Activated B cell treated with CpG ODN at 0.5 μM for 24 hours (primary cell): Measurements from ENCODE around the gene THAP9. TPM values are rescaled to one million over a fixed set of nuclear protein-coding genes. Genes with fewer than 3 reads are reported as not detected.

Source experiments
- ATAC-seq: fragments of 200-7000 bp; cut with Tn5 transposase; one replicate; pipeline ENCODE4 v1.10.0; 2021; ENCODE audit warnings: low read depth, mild to moderate bottlenecking, moderate library complexity
- CTCF ChIA-PET: fragments of 350-600 bp; sonication (Branson Sonifier 250); formaldehyde crosslinking; loops from one replicate; lab custom pipeline; 2021; ENCODE audit warnings: antibody characterized with exemption; lab: Charles Lee
- POLR2A ChIA-PET: fragments of 350-600 bp; sonication (Branson Sonifier 250); formaldehyde crosslinking; loops from one replicate; lab custom pipeline; 2021; ENCODE audit warnings: antibody characterized with exemption; lab: Charles Lee
- DNase-seq: peaks from one replicate; pipeline ENCODE4 v3.0.0; 2022
- H3K27ac Mint-ChIP-seq: one replicate; pipeline ENCODE4 v1.8.0; 2020; ENCODE audit warnings: mixed read lengths
- H3K27me3 Mint-ChIP-seq: one replicate; pipeline ENCODE4 v1.8.0; 2021; ENCODE audit warnings: mixed read lengths
- H3K36me3 Mint-ChIP-seq: one replicate; pipeline ENCODE4 v1.8.0; 2021; ENCODE audit warnings: low read depth, mixed read lengths
- H3K4me1 Mint-ChIP-seq: one replicate; pipeline ENCODE4 v1.8.0; 2021; ENCODE audit warnings: mixed read lengths
- H3K4me3 Mint-ChIP-seq: one replicate; pipeline ENCODE4 v1.8.0; 2020; ENCODE audit warnings: mild to moderate bottlenecking, mixed read lengths
- H3K9me3 Mint-ChIP-seq: one replicate; pipeline ENCODE4 v1.8.0; 2020; ENCODE audit warnings: mixed read lengths
- intact Hi-C: fragments of 100-400 bp; cut with micrococcal nuclease; formaldehyde crosslinking; loops from one replicate; pipeline ENCODE4 v1.15.1; 2024
- total RNA-seq: library from RNA; stranded (reverse); gene quantifications from 2 replicates; pipeline ENCODE4 v1.2.3, GENCODE V29; 2022
- TF ChIP-seq, protein P1 (sequence below): fragments of 200-600 bp; IDR thresholded peaks from one replicate; pipeline ENCODE4 v1.8.0; 2022; ENCODE audit warnings: antibody characterized with exemption, mild to moderate bottlenecking

Gene THAP9
- total RNA-seq, 1 donor from 2014 or later = 2.1 TPM

DNA sequence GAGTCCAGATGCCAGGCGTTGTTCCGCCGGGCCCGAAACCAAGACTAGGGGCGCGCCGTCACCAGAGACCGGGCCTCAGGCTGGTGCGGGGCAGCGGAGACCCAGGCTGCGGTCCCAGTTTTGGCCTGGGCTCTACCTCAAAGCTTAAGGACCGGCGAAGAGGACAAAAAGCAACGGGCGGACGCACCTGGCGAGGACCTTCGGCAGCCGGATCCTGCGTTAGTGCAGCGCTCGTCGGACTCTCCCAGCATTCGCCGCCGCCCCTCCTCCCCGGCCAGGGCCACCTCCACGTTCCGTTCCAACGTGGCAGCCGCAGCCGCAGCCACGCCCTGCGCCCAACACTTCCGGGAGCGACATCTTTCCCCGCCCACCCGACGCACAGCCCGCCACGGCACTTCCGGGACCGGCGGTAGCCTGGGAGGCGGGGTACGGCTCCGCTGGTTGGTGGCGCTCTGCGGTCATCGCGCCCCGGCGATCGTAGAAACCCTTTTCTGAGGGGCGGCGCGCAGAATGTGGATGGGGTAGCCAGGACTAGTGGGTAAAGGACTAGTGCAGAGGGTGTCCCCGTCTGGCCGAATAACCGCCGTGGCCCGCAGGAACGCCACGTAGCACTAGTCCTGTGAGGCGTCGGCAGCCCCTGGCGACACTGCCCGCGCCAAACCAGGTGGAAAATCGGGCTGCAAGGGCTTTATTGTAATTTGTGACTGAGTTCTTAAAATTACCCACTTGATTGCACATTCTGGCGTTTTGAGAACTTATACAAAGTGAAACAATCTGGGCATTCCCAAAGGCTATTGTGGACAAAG is 9.4 kb upstream of the THAP9 start, which contains the start of gene SEC31A:
SEC31A (minus strand) TSS at position 253 of the 806 bp plus-strand sequence. CDS start 9,217 bp downstream, outside the sequence.
- TF ChIP-seq, protein P1, sequence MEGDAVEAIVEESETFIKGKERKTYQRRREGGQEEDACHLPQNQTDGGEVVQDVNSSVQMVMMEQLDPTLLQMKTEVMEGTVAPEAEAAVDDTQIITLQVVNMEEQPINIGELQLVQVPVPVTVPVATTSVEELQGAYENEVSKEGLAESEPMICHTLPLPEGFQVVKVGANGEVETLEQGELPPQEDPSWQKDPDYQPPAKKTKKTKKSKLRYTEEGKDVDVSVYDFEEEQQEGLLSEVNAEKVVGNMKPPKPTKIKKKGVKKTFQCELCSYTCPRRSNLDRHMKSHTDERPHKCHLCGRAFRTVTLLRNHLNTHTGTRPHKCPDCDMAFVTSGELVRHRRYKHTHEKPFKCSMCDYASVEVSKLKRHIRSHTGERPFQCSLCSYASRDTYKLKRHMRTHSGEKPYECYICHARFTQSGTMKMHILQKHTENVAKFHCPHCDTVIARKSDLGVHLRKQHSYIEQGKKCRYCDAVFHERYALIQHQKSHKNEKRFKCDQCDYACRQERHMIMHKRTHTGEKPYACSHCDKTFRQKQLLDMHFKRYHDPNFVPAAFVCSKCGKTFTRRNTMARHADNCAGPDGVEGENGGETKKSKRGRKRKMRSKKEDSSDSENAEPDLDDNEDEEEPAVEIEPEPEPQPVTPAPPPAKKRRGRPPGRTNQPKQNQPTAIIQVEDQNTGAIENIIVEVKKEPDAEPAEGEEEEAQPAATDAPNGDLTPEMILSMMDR = no peak
- POLR2A ChIA-PET = interaction anchor here (0.6 to 4.3 kb wide), 5 partner anchors 9 to 393 kb away, joined by 3 to 33 read pairs (median 5); partner anchors contain the start of genes COPS4, COQ2, LIN54 and THAP9
- ATAC-seq (peak; percentile 92), DNase-seq (peak; percentile 97)
- intact Hi-C loops = loop anchor here (1.0 to 10.0 kb wide), 9 partner anchors 9 to 606 kb away; partner anchors contain the start of genes COPS4, COQ2, ENOPH1 and HNRNPDL
- H3K27ac Mint-ChIP-seq = peak within 1 kb of the TSS; percentile 94
- H3K9me3 Mint-ChIP-seq = no peaks in the 10 kb centered on the region
- H3K27me3 Mint-ChIP-seq = no peaks in the 10 kb centered on the region
- peaks cover 34% of the 10 kb centered on the region for H3K4me1 Mint-ChIP-seq
- peak within 1 kb of the TSS; percentile 93 for H3K4me3 Mint-ChIP-seq
- peaks cover 41% of the 10 kb centered on the region for H3K36me3 Mint-ChIP-seq
- CTCF ChIA-PET = no interaction called here

DNA sequence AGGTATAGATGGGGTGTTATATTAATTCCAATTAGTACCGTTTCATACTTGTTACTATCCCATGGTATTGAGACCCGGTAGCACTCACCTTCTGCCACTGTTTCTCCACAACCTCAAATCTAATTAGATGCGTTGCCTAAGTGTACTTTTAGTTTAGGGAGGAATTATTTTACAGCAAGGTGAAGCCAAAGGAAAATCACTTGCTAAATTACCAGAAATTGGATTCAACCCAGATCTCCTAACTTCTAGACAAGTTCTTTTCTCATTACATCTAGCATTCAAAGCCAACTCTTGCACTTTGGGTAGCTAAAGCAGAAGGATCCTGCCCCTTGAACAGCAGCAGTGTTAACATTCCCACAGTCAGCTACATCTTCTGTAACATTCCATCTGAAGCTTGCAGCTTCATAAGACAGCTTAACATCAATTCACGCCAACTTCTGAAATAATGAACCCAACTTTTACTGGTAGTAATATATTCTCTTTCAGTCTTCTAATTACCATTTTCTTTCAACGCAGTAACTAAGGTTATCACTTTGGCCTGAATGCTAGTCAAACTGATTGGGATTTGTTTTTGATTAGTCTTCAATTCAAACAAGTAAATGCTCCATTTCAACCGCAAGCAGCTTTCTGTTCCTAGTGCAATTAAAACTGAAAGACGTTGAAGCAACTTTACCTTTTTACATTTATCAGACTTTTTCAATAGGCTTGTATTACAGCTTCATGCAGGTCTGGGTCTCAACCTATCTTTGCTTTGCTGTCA is 8.6 kb upstream of the THAP9 start:
- Mint-ChIP-seq H3K9me3 (no peaks in the 10 kb centered on the region), H3K36me3 (peaks cover 48% of the 10 kb centered on the region), H3K4me1 (peaks cover 32% of the 10 kb centered on the region), H3K4me3 (peak overlapping the region; percentile 93), H3K27ac (peak overlapping the region; percentile 94), H3K27me3 (no peaks in the 10 kb centered on the region)
- ATAC-seq (no peak), DNase-seq (no peak)
- intact Hi-C loops = loop anchor here (1.0 to 10.0 kb wide), 9 partner anchors 8 to 607 kb away; partner anchors contain the start of genes COPS4, COQ2, ENOPH1 and HNRNPDL
- ChIA-PET POLR2A (interaction anchor here (0.8 to 4.3 kb wide), 2 partner anchors 8 to 143 kb away, joined by 3 to 33 read pairs; partner anchors contain the start of genes COPS4 and THAP9), CTCF (no interaction called here)
- TF ChIP-seq, protein P1 = no peak

DNA sequence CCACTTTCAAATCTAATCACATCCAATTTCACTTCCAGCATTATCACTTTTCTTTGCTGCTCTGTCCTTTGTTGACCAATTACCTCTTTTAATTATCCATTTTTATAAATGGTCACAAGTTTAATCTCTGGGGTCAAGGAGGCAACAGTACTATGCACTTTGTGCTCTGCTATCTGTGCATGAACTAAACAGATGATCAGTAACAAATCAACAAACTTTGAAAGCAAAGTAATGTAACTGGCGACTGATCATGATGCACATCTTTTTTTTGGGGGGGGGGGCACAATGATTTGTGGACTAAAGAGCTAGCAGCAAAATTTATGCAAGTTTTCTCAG is 8.1 kb upstream of the THAP9 start:
- TF ChIP-seq, protein P1 = no peak
- Mint-ChIP-seq H3K27me3 (no peaks in the 10 kb centered on the region), H3K4me1 (peaks cover 35% of the 10 kb centered on the region), H3K4me3 (peak overlapping the region; percentile 93), H3K27ac (peak overlapping the region; percentile 36), H3K9me3 (no peaks in the 10 kb centered on the region), H3K36me3 (peaks cover 49% of the 10 kb centered on the region)
- no peak for DNase-seq
- no peak for ATAC-seq
- intact Hi-C loops = loop anchor here (10.0 kb wide), 1 partner anchor 608 kb away; no protein-coding TSS in a partner anchor
- ChIA-PET POLR2A (interaction anchor here (4.3 kb wide), 1 partner anchor 8 kb away, joined by 33 read pairs; the partner anchor contains the start of gene THAP9), CTCF (no interaction called here)

DNA sequence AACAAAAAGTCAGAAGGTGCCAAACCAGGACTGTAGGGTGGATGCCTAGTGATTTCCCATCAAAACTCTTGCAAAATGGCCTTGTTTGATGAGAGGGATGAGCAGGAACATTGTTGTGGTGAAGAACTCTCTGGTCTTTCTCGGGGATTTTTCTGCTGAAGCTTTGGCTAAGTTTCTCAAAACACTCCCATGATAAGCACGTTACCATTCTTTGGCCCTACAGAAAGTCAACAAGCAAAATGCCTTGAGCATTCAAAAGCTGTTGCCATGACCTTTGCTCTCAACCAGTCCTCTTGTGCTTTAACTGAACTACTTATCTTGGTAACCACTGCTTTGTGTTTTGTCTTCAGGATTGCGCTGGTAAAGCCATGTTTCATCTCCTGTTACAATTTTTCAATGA is 6.6 kb upstream of the THAP9 start:
- ChIA-PET POLR2A (no interaction called here), CTCF (interaction anchor here (1.0 kb wide), 1 partner anchor 116 kb away, joined by 3 read pairs; the partner anchor contains the start of gene LIN54)
- Mint-ChIP-seq H3K27ac (no peak overlapping the region), H3K4me3 (no peak overlapping the region), H3K9me3 (no peaks in the 10 kb centered on the region), H3K36me3 (peaks cover 54% of the 10 kb centered on the region), H3K4me1 (peaks cover 30% of the 10 kb centered on the region), H3K27me3 (no peaks in the 10 kb centered on the region)
- intact Hi-C loops = loop anchor here (10.0 kb wide), 1 partner anchor 609 kb away; no protein-coding TSS in a partner anchor
- ATAC-seq = no peak
- DNase-seq = no peak
- TF ChIP-seq, protein P1 = no peak
